ENCODE results near the gene PLET1.

DNA sequence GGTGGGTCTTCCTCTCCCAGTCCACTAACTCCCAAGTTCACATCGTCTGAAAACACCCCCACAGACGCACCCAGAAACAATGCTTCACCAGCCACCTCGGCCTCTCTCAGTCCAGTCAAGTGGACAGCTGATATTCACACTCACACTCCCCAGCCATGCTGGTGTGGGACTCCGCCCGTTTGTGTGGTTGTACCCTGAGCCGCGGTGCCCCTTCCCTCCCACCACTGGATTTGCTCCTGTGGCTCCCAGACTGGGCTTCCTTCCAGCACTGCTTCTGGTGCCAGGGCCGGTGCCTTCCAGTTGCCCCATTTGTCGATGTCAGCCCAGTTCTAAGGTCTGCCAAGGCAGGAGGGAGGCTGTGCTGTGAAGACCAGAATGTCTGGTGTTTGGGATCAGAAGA is 37.9 kb upstream of the PLET1 start:
- TF ChIP-seq, protein P1, sequence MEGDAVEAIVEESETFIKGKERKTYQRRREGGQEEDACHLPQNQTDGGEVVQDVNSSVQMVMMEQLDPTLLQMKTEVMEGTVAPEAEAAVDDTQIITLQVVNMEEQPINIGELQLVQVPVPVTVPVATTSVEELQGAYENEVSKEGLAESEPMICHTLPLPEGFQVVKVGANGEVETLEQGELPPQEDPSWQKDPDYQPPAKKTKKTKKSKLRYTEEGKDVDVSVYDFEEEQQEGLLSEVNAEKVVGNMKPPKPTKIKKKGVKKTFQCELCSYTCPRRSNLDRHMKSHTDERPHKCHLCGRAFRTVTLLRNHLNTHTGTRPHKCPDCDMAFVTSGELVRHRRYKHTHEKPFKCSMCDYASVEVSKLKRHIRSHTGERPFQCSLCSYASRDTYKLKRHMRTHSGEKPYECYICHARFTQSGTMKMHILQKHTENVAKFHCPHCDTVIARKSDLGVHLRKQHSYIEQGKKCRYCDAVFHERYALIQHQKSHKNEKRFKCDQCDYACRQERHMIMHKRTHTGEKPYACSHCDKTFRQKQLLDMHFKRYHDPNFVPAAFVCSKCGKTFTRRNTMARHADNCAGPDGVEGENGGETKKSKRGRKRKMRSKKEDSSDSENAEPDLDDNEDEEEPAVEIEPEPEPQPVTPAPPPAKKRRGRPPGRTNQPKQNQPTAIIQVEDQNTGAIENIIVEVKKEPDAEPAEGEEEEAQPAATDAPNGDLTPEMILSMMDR (IDR thresholded peaks at IDR 0.05; ENCODE audit: low read depth, low read length, missing input control), result no peak
- no peak for TF ChIP-seq YY1 (IDR thresholded peaks at IDR 0.05)
- TF ChIP-seq, protein P2, sequence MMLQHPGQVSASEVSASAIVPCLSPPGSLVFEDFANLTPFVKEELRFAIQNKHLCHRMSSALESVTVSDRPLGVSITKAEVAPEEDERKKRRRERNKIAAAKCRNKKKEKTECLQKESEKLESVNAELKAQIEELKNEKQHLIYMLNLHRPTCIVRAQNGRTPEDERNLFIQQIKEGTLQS (IDR thresholded peaks at IDR 0.05), result no peak
- TF ChIP-seq, protein P3, sequence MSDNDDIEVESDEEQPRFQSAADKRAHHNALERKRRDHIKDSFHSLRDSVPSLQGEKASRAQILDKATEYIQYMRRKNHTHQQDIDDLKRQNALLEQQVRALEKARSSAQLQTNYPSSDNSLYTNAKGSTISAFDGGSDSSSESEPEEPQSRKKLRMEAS (IDR thresholded peaks at IDR 0.05), result no peak
